NCI-H1092 (cell line): ENCODE measurements around the gene MFN1.
"Not testable (repeated sequence)": the region's sequence is repeated elsewhere in the genome, so short reads cannot be mapped to it uniquely, and the experiment has no call there.

Experiments used
- DNase-seq: peaks from one replicate; lab custom pipeline; 2025; lab: John Stamatoyannopoulos, UW

The MFN1 gene

GRCh38 chr3:179347345-179348194 lies at the start of gene MFN1:
MFN1 (plus strand) TSS chr3:179347709; CDS start chr3:179348852, 1,143 bp downstream.
- DNase-seq: peak; percentile 93

GRCh38 chr3:179297971-179298725 lies 49.4 kb upstream of the MFN1 start:
- no peak for DNase-seq

GRCh38 chr3:179299316-179299715 lies 48.2 kb upstream of the MFN1 start:
- no peak for DNase-seq

- no peak for DNase-seq
These were observed 47.4 kb upstream of the MFN1 start for GRCh38 chr3:179299999-179300613.

DNA sequence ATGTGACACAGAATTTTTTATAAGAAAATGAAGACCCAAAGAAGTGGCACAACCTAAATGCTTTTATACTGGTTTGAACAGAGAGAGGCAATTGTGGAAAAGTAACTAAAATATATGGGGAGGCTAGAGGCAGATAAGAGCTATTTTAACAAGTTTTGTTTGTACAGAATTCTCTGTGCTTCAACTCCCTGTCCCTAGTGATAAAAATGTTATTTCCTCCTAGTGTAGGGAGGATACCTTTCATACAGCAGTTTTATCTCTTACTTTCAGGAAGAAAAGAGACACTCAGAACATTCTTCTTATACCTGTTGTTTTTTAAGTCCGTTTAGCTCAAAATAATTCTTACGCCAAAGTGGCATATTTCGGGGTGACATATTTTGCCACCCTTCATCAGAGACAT lies 45.9 kb upstream of the MFN1 start:
- no peak for DNase-seq

- no peak for DNase-seq
These were observed 45.4 kb upstream of the MFN1 start for GRCh38 chr3:179302111-179302510.

DNA sequence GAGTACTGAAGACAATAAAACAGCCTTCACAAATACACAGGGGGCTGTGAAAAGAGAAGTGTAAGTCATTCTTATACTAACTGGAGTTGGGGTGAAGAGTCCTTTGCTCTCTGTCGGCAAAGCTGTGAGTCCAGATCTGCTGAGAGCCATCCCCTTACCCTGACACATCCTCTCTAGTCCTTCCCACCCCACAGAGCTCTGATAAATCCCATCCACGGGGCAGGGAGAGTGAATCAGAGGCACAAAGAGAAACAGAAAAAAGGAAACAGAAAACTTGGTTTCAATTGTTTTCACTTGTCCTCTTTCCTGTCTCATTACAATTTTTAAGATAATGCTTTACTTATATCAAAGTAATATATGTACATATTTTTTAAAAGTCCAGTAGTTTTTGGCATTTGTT lies 42.9 kb upstream of the MFN1 start:
- no peak for DNase-seq

GRCh38 chr3:179307362-179307761 lies 40.1 kb upstream of the MFN1 start:
- DNase-seq: not testable (repeated sequence)

GRCh38 chr3:179308001-179308400 lies 39.5 kb upstream of the MFN1 start:
- no peak for DNase-seq

DNA sequence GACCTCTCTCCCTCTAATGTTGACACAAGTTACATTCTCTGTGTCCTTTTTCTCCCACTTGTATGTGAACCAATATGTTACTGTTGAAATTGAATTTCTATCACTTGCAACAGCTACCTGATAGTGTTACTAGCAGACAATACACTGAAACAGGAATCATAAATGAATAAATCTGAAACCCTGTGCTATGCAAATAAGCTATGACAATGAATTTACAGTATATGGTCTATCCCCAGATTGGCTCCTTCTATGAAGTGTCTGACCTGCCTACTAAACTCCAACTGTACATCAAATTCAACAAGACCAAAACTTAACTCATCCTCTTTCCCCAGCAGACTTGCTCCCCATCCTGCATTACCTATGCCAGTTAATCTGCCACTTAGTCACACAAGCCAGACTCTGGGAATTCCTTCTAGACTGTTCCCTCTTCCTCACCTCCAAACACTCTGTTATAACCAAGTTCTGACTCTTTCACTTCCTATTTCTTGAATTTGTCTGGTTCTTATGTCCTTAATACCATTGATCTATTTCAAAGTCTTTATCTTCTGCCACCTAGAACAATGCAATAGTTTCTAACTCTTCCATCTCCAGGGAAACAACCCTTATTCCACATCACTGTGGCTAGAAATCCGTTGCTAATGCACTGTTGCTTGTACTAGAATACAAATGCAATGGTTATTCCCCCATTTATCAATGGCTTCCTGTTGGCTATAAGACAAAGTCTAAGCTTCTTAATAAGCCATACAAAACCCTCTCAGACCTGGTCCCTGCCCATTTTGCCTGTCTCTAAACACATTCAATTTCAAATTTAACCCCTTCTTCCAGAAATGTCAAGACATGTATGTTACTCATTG lies 38.1 kb upstream of the MFN1 start:
- DNase-seq: no peak

- no peak for DNase-seq
These were observed 28.6 kb upstream of the MFN1 start for GRCh38 chr3:179318876-179319275.

DNA sequence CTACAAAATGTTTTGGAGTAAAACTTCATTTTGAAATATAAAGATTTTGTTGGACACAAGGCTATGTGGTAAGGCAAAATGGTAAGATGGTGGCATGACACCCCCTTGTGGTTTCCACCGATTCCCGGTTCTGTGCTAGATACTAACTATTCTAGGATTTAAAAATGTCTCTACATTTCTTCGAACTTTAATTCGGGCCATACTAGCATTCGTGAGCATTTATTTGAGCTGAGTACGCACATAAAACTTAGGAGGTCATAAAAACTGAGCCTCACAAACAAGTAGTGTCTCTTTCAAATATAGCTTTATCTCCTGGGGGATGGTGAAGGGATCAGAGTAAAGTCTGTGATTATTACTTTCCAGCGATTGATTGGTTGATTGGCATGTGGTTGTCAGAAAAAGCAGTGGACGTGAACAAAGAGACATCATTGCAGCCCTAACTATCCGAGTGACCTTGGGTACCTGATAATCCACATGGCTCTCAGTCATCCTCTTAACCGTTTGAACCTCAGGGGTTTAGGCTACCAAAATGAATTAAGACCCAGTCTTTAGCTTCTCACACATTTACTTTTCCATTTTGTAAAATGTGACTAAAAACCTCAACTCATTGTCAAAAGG lies 25.7 kb upstream of the MFN1 start:
- no peak for DNase-seq

- peak; percentile 87 for DNase-seq
These were observed 25.0 kb upstream of the MFN1 start, which contains the start of gene ZNF639 for GRCh38 chr3:179322286-179323196. ZNF639 (plus strand) TSS chr3:179323031; CDS start chr3:179328294, 5,263 bp downstream.

DNA sequence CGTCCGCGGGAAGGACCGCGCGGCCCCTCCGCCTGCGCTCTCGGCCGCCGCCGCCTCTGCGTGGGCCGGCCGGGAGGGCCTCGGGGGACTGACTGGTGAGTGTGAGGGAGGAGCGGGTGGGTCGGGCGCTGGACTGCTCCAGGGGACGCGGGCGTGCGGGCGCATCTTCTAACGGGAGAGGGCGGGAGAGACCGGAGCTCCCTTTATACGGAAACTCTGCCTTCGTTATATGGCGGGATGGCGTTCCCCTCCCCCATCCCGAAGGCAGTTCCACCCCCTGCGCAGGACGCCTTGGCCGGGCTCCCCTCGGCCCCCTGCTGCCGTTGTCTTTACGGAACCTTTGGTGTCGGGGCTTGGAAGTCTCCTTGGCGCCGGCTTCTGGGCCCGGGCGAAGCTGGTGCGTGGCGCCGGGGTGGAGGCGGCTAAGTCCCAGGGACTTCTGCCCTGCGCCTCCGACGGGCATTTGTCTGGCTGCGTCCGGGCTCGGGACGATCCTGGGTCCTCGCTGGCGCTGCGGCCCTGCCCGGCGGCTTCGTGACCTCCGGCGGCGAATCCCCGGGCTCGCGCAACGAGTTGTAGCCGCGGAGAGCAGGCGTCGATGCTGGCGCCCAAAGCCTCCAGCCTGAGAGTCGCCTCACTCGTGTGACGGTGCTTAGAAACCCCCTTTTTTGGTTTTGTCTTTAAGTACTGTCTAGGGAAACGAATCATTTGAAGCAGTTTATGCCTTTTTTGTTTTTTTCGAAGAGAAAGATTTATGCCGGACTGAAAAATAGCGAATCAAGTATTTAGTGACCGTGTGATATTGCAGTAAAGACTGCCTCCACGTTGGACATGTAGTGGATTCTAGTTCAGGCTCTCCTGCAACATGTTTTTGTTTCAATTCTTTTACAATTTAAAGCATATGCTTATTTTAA lies 24.1 kb upstream of the MFN1 start:
- peak; percentile 56 for DNase-seq

GRCh38 chr3:179324270-179324754 lies 23.2 kb upstream of the MFN1 start:
- DNase-seq: no peak

DNA sequence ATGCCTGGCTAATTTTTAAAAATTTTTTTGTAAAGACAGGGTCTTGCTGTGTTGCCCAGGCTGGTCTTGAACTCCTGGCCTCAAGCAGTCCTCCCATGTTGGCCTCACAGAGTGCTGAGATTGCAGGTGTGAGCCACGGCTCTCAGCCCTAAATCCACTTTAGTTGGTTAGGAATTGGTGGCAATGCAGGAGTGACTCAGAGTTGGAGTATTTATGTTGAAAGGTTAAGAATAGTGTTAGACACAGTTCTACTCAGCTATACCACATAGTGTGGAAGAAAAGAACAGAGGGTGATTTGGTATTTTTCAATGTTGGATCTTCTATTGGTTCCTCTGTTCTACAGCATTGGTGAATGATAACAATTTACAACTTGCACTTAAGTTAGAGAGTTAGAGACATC lies 17.1 kb upstream of the MFN1 start:
- no peak for DNase-seq

DNA sequence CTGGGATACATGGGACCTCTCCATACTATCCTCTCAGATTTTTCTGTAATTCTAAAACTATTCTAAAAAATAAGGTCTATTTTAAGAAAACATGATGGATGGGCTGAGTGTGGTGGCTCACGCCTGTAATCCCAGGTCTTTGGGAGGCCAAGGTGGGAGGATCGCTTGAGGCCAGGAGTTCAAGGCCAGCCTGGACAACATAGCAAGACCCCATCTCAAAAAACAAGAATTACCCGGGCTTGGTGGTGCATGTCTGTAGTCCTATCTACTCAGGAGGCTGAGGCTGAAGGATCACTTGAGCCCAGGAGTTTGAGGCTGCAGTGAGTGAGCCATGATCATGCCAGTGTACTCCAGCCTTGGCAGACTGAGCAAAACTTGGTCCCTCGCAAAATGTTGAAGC lies 15.3 kb upstream of the MFN1 start:
- DNase-seq: no peak

GRCh38 chr3:179333084-179333483 lies 14.4 kb upstream of the MFN1 start:
- DNase-seq: no peak

DNA sequence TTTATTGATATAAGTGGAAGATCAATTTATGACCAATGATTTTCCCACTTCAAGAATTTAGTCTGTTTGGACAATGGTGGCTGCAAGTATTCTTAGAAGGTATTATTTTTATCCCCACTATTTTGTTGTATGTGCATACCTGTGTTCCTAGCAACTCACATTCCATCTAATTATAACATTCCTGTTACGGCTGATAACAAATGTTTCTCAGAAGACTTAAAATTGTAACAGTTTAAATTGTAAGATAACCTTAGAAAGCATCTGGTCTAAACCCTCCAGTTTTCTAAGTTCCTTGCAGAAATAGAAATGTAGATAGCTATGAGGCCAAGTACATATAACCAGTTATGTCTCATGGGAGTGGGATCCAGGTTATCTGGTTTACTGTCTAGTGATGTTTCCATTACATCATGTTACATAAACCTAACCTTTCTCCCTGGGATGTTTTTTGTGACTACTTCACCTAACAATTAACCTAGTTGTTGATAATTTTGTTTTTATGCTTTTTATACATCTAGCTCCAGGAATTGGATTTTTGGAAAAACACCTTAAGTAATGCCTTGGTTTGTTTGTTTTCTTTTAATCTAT lies 11.1 kb upstream of the MFN1 start:
- DNase-seq: no peak
